Dedifferentiated amniotic fluid mesenchymal stem cell (primary cell): ENCODE results near the gene TRAM2.
"Not testable (repeated sequence)": the region's sequence is repeated elsewhere in the genome, so short reads cannot be mapped to it uniquely, and the experiment has no call there.

ENCODE experiments used
- DNase-seq: peaks from one replicate; pipeline ENCODE4 v3.0.0-alpha.2; 2016; ENCODE audit errors: extremely low spot score

Gene TRAM2

GRCh38 chr6:52489881-52490280 lies 87.0 kb downstream of the TRAM2 start:
- no peak for DNase-seq

GRCh38 chr6:52483671-52484003 lies 93.2 kb downstream of the TRAM2 start:
- DNase-seq, result no peak

GRCh38 chr6:52482903-52483670 lies 93.8 kb downstream of the TRAM2 start:
- DNase-seq, result no peak

- no peak for DNase-seq
Measured at GRCh38 chr6:52475307-52475706, 101.6 kb downstream of the TRAM2 start.

- no peak for DNase-seq
Measured at GRCh38 chr6:52474173-52474572, 102.7 kb downstream of the TRAM2 start.

GRCh38 chr6:52461194-52461593 lies 115.7 kb downstream of the TRAM2 start:
- not testable (repeated sequence) for DNase-seq

- DNase-seq, result no peak
Measured at GRCh38 chr6:52457096-52457495, 119.8 kb downstream of the TRAM2 start.

- DNase-seq, result no peak
Measured at GRCh38 chr6:52454556-52454955, 122.3 kb downstream of the TRAM2 start.
